DND-41 (cell line): ENCODE measurements around the gene COL9A3.

Source experiments
- CTCF ChIP-seq: IDR thresholded peaks from 2 replicates; pipeline ENCODE4 v1.5.1; 2012; ENCODE audit warnings: borderline replicate concordance, low read length, moderate library complexity, mild to moderate bottlenecking; ENCODE audit not compliant: poor library complexity, severe bottlenecking; ENCODE audit errors: extremely low read depth
- EZH2 ChIP-seq: IDR thresholded peaks from 3 replicates; pipeline ENCODE4 v1.6.1; 2012; ENCODE audit warnings: borderline replicate concordance, low read depth, mild to moderate bottlenecking, moderate library complexity, low read length, inconsistent platforms; ENCODE audit not compliant: severe bottlenecking

- no peak for TF ChIP-seq CTCF
- TF ChIP-seq EZH2 = no peak
These were observed 1.5 kb upstream of the COL9A3 start for GRCh38 chr20:62815066-62815991.
